Fibroblast of upper back skin (primary cell): ENCODE results near the gene STX10.

Experiments
- DNase-seq: peaks from one replicate; pipeline ENCODE4 v3.0.0-alpha.2; 2013

The STX10 gene

DNA sequence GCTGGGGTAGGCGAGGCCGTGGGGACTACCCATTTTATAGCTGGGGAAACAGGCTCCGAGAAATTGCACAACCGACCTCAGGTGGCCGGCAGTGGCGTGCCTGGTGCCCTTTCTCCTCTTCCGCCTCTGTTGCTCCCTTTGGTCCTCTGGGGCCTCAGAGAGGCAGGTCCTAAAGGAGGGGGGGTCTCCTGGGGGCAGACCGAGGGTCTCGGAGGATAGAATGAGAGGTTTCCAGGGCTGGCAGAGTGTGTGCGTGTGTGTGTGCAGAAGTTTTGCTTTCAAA is 11.3 kb downstream of the STX10 start:
- no peak for DNase-seq

DNA sequence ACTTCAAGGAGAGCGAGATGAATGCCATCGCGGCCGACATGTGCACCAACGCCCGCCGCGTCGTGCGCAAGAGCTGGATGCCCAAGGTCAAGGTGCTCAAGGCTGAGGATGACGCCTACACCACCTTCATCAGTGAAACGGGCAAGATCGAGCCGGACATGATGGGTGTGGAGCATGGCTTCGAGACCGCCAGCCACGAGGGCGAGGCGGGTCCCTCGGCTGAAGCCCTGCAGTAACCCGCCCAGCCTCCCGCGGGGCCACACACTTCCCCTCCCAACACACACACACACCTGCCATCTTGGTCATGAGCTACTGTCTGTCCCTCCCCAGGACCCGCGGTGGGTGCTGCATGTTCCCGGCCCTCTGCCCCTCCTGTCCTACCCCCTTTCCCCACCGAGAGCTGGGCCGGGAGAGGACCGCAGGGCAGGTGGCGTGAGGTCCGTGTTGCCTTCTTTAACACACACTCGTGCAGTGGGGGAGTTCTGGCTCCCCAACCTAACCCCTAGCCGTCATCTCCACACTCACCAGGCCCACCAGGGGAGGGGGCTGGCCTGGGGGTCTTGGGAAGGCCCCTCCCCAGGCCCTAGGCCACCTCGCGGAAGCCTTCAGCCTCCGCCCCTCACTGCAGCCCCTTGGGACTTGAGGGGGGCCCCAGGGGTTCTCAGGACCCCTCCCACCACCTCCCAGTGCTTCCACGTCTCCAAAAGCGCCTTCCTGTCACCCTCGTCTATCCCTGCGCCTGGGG is 11.8 kb downstream of the STX10 start:
- no peak for DNase-seq

DNA sequence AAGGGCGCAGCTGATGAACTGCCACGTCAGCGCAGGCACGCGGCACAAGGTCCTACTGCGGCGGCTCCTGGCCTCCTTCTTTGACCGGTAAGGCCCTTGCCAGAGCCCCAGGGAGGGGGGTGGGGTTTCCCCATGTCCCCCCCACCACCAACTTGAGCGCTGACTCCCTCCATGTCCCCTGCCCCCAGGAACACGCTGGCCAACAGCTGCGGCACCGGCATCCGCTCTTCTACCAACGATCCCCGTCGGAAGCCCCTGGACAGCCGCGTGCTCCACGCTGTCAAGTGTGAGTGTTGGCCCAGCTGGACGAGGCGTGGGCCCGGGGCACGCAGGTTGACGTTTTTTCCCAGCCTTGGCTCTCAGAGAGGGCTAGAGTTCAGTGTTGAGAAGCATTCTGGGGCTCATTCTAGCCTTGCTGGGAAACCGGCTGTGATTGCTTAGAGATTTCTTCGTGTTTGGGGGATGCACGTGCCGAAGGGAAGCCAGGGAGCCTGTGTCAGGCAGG is 12.8 kb downstream of the STX10 start:
- no peak for DNase-seq

DNA sequence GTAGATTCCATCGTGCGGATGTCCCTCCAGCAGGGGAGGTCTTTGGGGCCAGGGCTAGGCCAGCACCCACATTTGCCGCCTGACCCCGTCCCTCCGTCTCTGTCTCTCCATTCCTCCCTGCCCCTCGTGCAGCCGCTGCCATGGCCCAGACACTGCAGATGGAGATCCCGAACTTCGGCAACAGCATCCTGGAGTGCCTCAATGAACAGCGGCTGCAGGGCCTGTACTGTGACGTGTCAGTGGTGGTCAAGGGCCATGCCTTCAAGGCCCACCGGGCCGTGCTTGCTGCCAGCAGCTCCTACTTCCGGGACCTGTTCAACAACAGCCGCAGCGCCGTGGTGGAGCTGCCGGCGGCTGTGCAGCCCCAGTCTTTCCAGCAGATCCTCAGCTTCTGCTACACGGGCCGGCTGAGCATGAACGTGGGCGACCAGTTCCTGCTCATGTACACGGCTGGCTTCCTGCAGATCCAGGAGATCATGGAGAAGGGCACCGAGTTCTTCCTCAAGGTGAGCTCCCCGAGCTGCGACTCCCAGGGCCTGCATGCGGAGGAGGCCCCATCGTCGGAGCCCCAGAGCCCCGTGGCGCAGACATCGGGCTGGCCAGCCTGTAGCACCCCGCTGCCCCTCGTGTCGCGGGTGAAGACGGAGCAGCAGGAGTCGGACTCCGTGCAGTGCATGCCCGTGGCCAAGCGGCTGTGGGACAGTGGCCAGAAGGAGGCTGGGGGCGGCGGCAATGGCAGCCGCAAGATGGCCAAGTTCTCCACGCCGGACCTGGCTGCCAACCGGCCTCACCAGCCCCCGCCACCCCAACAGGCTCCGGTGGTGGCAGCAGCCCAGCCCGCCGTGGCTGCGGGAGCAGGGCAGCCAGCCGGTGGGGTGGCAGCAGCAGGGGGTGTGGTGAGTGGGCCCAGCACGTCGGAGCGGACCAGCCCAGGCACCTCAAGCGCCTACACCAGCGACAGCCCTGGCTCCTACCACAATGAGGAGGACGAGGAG is 14.8 kb downstream of the STX10 start:
- DNase-seq: no peak

DNA sequence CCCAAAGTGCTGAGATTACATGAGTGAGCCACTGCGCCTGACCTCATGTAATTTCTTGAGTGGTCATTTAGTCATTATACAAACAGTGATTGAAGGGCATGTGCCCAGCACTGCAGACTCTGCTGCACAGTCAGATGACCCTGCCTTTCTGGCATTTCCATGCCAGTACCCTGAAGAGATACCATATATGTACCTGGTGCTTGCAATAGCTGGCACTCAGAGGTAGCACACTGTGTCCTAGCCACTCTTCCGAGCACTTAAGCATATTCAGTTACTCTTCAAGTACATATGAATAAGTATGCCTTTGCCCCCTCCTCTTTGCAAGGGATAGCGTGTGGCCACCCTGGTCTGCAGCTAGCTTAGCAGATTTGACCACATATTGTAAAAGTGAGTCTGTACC is 15.5 kb downstream of the STX10 start:
- DNase-seq: no peak

DNA sequence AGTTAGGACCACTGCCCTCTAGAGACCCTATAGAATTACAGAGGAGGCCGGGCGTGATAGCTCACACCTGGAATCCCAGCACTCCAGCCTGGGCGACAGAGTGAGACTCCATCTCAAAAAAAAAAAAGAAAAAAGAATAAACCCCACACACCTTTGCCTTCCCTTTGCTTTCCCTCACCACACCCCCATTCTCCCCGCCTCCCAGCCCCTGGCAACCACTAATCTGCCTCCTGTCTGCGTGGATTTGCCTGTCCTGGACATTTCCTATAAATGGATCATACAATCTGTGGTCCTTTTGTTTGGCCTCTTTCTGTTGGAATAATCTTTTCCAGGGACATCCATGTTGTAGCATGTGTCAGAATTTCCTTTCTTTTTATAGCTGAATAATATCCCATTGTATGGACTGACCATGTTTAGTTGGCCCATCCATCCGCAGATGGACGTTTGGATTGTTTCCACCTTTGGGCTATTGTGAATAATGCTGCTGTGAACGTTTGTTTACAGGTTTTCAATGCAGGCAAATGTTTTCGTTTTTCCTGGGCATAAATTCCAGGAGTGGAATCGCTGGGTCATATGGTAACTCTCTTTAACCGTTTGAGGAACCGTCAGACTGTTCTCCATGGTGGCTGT is 16.8 kb downstream of the STX10 start:
- no peak for DNase-seq

DNA sequence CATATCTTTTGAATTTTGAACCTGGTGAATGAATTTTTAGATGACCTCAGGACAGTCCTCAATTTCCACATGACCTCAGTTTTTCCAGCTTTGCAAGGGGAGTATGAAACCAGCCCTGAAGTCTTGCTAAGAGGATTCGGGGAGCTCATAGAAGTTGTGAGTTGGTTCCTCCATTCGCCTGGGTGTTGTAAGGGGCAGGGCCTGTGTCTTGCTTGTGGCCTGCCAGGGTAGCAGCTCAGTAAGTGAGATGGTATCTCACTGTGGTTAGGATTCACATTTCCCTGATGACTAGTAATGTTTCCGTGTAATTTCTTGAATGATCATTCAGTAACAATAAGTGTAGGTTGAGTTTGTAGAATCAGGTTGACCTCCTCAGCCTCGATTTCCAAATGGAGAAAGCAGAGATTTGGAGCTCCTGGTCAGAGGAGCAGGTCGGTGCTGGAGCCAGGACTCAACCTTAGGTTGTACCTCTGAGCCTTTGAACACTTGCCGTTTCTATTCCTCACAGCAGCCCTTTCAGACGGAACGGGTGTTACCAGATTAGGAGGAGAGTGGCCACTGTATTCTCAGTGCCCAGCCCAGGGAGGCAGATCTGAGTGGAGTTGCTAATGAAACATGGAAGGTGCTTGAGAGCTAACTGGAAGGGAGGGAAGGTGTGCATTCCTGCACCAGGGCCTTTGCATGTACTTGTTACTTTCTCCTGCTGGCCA is 17.5 kb downstream of the STX10 start:
- peak; percentile 54 for DNase-seq

DNA sequence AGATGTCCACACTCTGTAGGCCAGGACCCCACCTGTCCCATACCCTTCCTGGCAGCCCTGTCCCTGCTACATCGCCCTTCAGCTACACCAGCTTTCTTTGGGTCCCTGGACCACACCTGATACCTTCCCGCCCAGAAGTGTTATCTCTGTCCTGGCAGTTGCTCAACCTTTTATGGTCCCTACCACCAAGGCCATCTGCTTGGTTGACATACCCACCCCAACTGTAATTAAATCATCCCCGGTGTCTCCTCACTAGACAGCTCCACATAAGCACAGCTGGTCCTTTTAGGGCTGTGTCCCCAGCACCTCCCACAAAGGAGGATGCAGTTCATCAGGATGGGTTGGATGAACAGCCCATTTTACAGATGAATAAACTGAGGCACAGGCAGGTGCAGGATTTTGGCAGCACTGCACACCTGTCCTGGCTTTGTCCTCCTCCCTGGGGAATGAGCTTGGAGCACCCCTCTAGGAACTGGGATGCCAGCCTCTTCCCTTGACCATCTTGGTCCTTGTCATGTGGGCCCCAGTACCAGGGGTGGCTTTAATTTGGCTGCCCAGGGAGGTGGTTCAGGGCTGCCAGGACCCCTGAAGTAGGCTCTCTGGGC is 19.2 kb downstream of the STX10 start:
- DNase-seq: no peak

DNA sequence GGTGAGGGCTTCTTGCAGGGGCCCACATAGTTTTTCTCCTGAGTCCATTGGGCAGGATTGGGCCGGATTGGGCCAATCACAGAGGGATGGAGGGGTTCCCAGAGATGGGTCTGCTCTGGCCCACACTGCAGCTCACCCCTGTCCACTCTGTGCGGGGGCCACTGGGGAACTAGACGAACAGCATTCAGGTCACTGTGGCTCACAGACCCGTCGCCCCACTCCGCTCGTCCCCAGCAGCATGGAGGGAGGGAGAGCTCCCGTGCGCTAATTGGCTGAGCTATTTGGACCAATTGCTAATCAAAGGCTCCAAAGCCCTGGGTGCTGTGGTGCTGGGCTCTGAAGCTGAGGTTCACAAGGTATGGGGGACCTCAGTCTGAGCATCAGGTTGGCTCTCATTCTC is 20.8 kb downstream of the STX10 start:
- no peak for DNase-seq

DNA sequence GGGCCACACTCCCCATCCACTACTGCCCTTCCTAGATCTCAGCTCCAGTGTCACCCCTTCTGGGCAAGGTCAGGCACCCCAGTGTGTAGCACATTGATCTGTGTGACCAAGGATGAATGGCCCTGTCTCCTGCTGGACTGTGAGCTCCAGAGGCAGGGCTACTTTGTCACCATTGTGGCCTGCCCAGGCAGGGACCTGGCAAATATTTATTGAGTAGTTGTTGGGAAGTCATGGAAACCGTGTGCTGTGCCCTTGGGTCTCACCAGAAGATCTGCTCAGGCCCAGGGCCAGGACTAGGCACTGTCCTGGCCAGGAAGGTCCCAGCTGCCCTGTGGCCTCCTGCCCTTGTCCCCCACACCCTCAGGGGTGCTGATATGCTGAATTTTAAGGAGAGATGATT is 21.6 kb downstream of the STX10 start:
- DNase-seq: no peak

DNA sequence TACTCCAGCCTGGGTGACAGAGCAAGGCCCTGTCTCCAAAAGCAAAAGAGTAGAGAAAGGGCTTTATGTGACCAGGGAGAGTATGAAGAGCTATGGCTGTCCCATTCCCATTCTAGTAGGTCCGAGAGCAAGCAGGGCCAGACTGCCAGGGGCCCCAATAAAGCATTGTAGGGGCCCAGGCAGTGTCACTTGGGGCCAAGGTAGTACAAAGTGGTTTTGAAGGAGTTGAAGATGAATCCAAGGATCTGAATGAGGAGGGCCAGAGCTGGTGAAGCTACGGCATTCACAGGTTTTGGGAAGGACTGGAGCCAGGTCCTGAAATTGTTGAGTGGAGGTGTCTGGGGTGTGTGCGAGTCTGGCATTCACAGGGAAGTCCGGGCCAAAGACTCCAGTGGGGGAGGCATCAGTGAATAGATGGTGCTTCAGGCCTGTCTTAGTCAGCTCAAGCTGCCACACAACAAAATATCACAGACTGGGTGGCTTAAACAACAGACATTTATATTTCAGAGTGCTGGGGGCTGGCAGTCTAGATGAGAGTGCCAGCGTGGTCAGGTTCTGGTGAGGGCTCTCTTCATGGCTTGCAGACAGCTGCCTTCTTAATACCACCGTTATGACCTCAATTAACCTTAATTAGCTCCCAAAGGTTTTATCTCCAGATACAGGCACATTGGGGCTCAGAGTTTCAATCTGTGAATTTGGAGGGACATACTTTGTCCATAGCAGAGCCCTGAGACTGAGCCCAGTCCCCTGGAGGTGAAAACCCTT is 22.2 kb downstream of the STX10 start:
- no peak for DNase-seq

DNA sequence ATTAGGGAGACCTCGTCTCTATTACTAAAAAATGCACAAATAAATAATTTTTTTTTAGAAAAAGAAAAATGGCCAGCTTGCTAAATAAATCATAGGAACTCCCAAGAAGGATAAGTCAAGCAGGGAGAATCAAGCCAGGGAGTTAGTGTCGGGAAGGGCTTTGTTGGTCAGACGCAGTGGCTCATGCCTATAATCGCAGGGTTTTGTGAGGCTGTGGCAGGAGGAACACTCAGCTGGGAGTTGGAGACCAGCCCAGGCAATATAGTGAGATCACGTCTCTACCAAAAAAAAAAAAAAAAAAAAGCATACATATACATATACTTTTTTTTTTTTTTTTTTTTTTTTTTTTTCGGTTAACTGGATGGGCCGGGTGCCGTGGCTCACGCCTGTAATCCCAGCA is 23.1 kb downstream of the STX10 start:
- peak; percentile 46 for DNase-seq

DNA sequence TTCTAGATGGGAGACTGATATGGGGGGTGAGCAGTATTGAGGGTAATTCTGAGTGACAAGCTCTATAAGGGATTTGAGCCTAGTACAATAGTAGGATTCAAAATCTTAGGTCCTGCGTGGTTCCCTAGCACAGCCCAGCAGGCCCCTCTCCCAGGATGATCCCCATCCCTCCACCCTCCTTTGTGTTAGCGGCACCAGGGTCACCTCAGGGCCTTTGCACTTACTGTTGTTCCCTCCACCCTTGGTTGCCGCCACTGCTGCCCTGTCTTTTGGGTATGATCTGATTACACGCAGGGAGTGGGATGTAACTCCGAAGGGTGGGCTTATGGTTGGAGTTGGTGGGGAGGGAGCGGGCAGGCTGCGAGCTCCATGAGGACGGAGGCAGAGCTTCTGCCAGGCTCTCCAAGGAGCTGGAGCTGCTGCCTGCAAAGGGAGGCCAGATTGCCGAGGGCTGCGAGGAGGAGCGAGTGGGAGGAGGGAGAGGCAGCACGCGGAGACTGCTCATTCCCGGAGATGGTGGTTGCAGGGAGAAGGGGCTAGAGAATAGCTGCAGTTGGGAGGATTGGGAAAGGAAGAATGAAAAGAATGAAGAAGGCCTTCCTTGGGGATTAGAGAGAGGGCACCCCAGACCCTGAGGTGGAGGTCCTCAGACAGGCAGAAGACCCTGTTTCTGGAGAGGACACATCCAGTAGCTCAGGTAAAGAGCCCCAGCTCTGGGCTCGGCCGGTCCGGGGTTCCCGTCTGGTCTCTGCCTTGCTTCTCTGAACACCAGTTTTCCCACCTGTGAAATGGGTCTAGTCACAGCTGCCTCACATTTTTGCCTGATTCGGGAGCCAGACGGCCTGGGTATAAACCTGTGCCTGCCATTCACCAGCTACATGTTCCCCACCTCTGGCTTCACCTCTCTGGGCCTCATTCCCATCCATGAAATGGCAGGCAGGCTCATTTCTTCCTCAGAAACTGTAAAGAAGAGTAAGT is 26.9 kb downstream of the STX10 start:
- DNase-seq: no peak

DNA sequence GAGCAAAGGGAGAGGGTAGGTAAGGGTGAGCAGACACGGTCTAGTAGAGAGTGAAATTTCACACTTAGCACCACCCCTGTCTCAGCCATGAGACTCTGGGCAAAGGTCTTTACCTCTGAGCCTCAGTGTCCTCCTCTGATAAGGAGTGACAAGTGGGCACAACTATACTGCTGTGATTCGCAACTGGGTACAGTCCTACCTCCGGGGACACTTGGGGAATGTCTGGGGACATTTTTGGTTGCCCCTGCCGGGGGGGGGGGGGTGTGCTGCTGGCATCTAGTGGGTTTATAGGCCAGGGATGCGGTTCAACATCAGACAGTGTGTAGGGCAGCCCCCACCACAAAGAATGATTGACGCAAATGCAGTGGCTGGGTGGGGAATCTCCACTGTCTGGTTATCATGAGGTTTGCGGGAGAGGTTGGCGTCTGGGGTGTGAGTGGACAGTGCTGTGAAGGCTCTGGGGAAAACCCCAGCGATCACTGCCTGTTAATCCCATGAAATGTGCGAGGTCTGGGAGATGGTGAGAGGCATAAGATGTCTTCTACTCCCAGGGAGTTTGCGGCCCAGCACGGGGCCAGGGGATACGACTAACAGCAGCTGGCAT is 27.8 kb downstream of the STX10 start:
- no peak for DNase-seq

DNA sequence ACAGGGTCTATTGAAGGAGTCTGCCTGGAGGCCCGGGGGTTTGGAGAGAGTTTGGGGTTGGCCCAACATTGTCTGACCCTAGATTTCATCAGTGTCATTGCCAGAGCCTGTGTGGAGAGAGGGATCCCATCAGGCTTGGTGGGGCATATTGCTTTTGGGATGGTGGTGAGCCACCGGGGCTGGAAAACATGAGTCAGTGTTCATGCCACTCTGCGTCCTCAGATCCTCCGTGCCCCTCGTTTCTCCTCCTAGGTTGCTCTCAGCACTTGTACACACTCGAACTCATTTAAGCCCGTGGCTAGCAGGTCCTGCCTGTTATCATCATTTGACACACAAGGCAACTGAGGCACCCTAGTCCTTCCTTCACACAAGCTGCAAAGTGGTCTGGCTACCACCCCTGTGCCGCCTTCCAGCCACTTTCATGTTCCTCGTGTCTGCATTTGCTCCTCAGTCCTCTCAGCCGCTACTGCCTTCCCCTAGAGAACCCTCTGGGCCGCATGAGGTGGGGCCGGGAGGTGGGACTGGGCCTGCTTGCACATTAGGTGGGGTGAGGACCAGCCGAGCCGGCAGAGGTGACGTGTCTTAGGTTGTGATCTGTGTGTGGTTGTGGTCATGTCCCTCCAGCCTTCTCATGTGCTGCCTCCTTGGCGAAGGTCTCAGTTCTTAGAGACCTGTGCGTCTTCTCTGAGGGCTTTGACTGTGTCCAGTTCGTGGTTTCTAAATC is 28.5 kb downstream of the STX10 start:
- no peak for DNase-seq

DNA sequence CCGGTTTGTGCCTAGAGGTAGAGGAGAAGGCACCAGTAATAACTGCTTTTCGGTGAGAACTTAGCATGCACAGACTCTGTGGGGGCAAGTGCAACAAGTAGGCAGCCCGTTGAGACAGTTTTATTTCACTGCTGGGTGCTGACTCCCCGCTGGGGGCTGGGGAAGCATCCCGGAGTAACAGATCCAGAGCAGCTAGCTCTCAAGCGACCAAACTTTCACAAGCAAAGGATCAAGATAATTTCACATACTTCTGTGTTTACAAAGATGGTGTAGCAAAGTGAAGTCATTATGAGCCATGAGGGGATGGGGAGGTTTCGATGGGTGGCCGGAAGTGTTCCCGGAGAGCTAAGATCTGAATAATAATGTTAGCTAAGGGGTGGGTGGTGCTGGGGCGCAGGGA is 29.4 kb downstream of the STX10 start:
- DNase-seq: no peak

DNA sequence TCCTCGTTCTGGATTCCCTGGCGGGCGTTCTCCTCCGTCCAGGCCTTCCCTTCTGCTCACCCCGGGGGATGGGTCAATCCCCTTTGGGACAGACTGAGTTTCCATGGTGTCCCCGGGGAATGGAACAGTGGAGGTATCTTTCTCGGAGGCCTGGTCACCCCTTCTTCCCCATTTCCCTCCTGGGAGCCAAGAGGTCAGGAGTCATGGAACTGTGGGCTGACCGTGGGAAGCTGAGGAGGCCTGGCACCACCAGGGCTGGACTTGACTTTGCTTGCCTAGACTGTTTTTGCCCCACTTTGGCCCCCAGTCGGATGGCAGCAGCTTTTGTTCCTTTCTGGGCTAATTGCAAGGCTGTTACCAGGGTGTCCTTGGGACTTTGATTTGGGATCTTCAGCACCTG is 30.1 kb downstream of the STX10 start:
- no peak for DNase-seq

DNA sequence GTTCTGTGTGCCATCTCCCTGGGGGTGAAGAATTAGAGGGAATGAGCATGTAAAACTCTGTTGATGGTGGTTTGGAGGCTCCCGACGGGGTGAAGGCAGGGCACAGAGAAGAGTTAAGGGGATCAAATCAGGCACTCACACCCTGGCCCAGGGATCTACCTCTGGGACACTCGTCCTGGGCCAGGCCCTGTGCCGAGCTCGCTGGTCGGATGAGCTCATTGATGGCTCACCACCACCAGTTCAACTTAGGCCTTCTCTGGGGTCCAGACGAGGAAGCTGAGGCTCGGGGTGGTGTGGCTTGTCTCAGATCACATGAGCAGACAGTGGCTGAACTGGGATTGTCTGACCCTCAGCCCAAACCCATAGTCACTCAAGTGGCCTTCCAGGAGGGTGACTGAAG is 30.5 kb downstream of the STX10 start:
- no peak for DNase-seq

DNA sequence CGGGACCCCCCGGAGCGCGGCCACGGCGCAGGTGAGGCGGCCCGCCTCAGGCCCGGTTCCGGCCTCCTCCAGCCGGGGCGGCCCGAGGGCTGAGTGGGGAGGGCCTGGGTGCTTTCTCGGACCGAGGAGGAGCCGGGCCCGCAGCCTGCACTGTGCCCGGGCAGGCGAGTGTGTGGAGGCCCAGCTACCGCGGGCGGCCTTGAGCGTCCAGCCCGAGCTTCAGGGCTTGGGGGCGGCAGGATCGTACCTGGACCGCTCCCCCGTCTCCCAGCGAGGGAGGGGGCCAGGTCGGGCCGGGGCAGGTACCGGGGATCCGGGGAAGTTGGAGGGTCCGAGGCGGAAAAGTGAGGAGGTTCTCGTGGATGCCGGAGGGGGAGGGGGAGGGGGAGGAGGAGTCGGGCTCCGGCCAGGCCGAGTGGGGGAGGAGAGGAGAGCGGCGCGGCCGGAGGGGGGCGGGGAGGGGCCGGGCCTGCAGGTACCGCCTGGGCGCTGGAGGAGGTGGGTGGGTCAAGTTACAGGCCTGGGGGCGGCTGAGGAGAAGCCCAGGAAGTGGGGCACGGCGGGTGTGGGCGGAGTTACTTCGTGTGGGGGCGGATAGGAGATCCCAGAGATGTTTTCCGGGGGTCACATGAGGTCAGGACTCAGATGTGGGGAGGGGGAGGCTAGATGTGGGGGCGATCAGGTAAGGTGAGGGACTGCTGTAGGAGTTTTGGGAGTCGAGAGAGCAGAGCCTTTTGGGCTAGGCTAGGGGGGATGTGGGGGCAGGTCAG is 31.6 kb downstream of the STX10 start:
- peak; percentile 44 for DNase-seq
